Measurements from ENCODE around the gene NUMB.
"Not testable (repeated sequence)": the region's sequence is repeated elsewhere in the genome, so short reads cannot be mapped to it uniquely, and the experiment has no call there.

NUMB gene

DNA sequence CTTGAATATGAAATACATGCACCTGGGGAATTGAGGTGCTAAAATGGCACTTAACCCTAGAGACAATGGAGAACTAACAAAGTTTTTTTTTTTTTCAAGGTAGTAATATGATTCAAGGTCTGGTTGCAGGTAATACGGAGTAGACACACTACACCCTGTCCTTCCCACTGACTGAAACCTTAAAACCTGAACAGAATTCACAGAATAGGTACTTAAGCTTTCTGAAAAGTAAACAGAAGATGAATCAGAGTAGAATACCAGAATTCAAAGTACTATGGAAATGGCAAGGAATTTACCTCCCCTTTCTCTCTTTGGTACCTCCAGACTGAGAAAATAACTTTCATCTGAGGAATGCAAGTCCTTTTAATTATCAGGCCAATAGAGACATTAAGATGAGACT, 133.8 kb downstream of the NUMB start:
- intact Hi-C loops (cut with DNase I): no loop called here
- DNase-seq: no peak

DNA sequence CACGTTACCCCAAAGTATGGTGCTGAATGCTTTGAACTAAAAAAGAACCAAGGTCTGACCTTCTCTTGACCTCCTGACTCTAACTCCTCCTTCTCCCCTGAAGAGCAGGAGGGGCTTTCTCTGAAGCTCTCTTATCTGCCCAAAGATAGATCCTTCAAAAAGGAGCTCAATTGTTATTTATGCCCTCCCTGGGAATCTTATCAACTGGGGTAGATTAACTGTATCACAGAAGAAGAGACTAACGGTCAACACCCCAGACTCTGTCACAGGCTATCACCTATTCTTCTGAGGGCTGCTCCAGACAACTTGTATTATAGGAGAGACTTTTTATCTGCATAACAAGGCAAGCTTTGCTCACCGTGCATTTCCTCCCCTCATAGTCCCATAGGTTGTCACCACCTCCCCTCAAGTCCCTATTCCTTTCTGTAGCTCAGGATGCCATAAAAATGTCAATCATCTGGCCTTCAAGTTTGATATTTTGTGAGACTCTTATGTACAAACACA, 134.4 kb downstream of the NUMB start:
- intact Hi-C loops (cut with DNase I): no loop called here
- DNase-seq: no peak

DNA sequence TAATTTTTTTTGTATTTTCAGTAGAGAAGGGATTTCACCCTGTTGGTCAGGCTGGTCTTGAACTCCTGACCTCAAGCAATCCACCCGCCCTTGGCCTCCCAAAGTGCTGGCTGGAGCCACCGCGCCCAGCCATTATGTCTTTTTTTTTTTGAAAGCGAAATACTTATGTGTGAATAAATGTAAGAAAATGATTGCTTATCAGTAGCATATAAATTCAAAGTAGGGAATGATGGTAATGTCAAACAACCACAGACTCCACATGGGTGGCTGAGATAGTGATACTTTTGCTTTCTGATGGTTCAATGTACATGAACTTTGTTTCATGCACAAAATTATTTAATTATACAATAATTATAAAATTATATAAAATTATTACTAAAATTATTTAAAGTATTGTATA, 145.2 kb downstream of the NUMB start:
- no peak for DNase-seq
- intact Hi-C loops (cut with DNase I): no loop called here

DNA sequence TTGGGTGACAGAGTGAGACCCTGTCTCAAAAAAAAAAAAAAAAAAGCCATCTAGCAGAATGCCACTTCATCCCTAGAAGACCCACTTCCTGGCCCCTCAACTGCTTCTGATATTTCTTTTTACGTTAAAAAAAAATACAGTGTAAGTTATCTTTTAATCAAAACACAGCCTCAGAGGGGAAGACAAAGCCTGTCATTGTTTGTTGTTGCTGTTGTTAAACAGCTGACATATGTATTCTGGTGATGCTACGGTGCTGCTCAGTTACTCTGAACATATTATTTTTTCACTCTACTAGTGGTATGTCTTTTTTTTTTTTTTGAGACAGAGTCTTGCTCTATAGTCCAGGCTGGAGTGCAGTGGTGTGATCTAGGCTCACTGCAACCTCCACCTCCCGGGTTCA, 145.7 kb downstream of the NUMB start:
- no peak for DNase-seq
- intact Hi-C loops (cut with DNase I): no loop called here

DNA sequence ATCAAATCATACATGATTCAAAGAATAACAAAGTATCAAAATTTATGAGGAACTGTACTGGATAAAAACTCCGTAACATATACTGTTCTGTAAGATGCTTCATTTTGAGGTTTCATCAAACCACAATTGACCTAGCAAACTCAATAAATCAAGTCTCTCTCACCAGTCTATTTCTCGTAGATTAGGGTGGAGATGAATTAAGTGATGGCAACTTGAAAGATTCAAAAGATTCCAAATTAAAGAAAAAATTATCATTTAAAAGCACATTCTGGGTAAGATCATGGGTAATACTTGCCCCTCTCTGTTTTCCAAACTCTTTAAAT, 146.7 kb downstream of the NUMB start:
- DNase-seq: no peak
- intact Hi-C loops (cut with DNase I): no loop called here

DNA sequence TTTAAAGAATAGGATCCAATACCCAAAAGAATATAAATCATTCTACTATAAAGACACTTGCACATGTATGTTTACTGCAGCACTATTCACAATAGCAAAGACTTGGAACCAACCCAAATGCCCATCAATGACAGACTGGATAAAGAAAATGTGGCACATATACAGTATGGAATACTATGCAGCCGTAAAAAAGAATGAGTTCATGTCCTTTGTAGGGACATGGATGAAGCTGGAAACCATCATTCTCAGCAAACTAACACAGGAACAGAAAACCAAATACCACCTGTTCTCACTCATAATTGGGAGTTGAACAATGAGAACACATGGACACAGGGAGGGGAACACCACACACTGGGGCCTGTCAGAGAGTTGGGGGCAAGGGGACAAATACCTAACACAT, 149.1 kb downstream of the NUMB start:
- intact Hi-C loops (cut with DNase I); DNase-seq: not testable (repeated sequence)

DNA sequence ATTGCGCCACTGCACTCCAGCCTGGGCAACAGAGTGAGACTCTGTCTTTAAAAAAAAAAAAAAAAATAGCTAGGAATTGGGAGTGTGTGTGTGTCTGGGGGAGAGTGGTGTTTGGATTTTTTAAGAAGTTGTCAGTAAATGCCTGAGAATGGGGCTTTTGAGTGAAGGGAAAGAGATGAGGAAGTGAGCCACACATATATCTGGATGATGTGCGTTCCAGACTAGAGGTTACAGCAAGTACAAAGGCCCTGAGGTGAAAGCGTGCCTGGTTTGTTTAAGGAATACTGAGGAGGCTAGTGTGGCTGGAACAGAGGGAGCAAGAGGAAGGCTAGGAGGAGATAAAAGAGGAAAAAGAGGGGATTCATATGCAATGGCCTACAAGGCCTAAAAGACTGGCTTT, 151.1 kb downstream of the NUMB start:
- no peak for DNase-seq
- intact Hi-C loops (cut with DNase I): no loop called here

DNA sequence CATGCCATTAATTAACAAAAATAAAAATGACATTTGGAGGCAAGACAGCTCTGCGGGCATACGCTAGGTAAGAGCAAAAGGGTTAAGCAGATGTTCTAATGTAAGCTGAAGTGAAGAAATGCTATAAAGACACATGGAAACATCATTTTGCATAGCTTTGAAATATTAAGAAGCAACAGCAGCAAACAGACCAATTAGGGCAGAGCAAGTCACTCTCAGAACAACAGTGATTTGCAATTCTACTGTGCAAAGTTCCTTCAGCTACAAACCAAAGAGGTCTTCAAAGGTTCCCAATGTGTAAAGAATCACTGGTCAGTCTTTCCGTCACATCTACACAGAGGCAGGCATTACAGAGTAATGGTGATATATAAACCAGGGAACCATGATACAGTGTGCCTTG, 152.8 kb downstream of the NUMB start:
- intact Hi-C loops (cut with DNase I): no loop called here
- no peak for DNase-seq

DNA sequence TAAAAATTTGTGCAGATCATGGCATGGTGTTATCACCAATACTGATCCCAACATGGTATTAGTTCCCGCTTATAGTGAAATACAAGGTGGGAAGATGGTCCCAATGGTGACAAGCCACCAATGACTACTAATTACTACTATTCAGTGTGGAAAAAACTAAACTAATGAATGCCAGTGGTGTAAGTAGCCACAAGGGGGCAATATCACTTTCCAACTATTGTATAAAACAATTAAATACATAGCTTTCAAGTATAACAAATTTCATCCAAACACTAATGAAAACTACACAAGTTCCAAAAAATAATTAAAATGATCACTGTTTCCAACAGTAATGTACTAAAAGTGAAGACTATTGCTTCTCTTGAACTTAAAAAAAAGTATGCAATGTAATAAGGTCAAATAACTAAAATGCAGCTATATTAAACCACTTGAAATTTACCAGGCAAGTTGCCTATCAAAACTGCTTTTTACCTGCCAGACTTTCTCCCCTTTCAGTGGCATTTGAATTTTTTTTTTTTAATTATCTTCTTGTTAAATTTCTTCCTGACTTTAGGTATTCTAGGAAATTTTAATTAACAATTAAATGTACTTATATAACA, 163.0 kb downstream of the NUMB start:
- peak in 5 of 42 donors; percentile 9 to 55 (median 45) for DNase-seq
- intact Hi-C loops (cut with DNase I): no loop called here

DNA sequence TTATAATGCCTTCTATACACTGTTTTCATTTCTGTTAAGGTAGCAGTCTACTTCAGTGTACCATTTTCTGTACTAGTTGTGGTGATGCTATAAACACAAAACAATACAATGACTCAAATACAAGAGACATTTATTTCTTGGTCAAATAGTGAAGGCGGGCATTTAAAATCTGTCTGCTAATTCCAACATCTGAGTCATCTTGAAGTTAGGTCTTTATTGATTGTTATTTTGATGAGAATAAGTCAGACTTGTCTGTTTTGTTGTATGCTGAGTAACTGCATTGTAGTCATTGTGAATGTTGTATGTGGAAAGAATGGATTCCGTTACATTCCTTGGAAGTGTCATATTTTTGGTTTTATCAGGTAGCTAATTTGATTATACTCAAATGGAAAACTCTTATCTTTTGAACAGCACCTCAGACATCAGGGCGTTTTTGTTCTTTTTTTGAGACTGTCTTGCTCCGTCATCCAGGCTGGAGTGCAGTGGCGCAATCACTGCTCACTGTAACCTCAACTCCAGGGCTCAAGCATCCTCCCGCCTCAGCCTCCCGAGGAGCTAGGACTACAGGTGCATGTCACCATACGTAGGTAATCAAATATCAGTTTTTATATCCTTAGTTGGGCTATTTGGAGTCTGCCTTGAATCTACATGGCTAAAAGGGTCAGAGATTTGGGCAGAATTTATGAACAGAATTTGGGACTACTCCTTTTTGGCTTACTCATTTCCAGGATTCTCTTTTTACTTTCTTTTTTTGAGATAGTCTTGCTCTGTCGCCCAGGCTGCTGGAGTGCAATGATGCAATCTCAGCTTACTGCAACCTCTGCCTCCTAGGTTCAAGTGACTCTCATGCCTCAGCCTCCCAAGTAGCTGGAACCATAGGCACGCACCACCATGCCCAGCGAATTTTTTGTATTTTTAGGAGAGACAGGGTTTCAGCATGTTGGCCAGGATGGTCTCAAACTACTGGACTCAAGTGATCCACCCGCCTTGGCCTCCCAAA, 164.3 kb downstream of the NUMB start:
- intact Hi-C loops (cut with DNase I): no loop called here
- no peak for DNase-seq

DNA sequence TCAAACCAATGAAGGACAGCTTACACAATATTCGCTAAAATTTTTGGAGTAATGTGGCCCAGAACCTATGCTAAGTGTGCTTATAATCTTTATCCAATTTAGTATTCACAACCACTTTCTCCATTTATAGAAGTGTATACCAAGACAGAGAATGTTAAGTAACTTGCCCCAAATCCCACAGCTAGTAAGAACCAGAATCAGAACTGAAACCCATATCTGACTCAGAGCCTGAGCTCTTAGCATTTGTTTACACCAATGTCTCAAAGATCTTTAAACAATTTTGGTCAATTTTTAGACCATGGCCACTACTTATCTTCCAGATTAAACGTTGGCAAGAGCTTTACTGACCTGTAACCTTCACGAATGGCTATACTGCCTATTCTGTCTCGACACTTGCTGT, 168.1 kb downstream of the NUMB start:
- intact Hi-C loops (cut with DNase I): no loop called here
- no peak for DNase-seq

DNA sequence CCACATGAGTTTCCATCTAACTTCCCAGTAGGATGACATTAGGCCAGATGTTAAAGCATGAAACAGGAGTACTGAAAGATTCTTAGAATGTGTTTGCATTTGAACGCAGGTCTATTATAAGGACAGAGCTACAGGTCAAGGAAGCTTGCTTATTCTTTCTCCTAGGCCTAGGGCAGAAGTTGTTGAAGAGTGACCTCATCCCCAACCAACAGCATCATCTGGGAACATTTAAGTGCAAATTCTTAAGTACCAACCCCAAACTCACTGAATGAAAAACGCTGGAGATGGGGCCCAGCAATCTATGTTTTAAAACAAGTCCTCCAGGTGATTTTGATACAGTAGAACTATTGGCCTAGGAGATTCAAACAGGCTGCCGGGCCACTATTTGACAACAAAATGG, 168.6 kb downstream of the NUMB start:
- intact Hi-C loops (cut with DNase I): loop anchor here (10.0 kb wide), 1 partner anchor 175 kb away; no protein-coding TSS in a partner anchor

DNA sequence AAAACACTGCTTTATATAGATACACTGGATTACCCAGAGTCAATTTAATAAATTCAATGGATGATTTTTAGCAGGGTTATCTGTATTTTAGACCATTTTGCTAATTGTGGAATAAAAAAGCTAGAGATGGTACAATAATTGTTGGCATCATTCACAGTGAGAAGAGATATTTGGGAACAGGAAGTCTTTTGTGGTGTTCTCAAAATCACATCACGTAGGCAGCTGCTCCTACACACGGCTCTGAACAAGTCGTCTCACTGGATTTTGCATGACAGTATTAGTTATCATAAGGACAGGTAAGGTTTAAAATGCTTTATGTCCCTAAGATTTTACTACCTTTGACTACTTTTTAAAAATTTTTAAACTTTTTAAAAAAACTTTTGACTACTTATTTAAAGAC, 169.0 kb downstream of the NUMB start:
- DNase-seq: peak in 20 of 42 donors; percentile 20 to 73 (median 40)

More for the DNA sequence above, 168.6 kb downstream of the NUMB start:
- DNase-seq: no peak

DNA sequence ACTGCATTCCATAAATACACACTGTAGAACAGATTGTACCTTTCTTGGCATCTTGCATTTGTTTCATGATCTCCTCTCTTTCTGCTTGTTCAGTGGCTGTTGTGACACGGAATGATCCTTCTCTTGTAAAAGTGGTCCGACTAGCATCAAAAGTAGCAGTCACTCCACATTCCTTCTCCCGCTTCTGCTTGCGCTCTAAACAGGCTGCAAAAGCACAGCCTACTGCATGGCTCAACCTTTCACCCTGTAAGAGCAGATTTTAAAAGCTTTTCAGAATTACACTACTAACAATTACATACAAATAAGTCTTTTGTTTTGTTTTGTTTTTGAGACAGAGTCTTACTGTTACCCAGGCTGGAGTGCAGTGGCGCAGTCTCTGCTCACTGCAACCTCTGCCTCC, 171.3 kb downstream of the NUMB start:
- DNase-seq: no peak
- intact Hi-C loops (cut with DNase I): loop anchor here (10.0 kb wide), 1 partner anchor 178 kb away; no protein-coding TSS in a partner anchor

More for the DNA sequence above, 169.0 kb downstream of the NUMB start:
- intact Hi-C loops (cut with DNase I): loop anchor here (10.0 kb wide), 1 partner anchor 175 kb away; no protein-coding TSS in a partner anchor

DNA sequence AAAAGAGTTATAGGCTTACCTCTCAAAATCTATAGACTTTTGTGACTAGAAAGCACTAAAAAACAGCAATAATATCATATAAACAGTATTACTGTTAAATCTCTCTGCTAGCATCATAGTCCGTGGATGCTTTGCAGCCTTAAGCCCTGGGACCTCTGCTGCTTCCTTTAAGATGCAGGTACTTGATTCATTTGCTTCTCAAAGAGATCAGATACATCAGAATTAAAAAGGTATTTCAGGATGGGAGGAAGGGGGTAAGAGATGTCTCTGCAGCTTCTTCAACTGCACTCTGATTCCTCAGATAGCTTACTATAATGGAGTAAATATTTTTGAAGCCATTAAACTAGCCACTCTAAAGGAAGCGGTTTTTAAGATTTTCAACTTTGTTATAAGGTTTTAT, 171.7 kb downstream of the NUMB start:
- intact Hi-C loops (cut with DNase I): loop anchor here (10.0 kb wide), 1 partner anchor 178 kb away; no protein-coding TSS in a partner anchor
- no peak for DNase-seq

DNA sequence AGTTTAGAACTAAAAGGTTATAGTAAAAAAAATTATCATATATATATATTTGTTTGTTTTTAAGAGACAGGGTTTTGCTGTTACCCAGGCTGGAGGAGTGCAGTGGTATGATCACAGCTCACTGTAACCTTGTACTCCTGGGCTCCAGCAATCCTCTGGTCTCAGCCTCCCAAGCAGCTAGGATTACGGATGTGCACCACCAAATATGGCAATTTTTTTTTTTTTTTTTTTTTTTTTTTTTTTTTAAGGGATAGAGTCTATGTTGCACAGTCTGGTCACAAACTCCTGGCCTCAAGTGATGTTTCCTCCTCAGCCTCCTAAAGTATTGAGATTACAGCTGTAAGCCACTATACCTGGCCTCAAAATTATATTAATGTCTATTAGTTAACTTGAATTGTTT, 172.4 kb downstream of the NUMB start:
- no peak for DNase-seq
- intact Hi-C loops (cut with DNase I): loop anchor here (10.0 kb wide), 1 partner anchor 179 kb away; no protein-coding TSS in a partner anchor

DNA sequence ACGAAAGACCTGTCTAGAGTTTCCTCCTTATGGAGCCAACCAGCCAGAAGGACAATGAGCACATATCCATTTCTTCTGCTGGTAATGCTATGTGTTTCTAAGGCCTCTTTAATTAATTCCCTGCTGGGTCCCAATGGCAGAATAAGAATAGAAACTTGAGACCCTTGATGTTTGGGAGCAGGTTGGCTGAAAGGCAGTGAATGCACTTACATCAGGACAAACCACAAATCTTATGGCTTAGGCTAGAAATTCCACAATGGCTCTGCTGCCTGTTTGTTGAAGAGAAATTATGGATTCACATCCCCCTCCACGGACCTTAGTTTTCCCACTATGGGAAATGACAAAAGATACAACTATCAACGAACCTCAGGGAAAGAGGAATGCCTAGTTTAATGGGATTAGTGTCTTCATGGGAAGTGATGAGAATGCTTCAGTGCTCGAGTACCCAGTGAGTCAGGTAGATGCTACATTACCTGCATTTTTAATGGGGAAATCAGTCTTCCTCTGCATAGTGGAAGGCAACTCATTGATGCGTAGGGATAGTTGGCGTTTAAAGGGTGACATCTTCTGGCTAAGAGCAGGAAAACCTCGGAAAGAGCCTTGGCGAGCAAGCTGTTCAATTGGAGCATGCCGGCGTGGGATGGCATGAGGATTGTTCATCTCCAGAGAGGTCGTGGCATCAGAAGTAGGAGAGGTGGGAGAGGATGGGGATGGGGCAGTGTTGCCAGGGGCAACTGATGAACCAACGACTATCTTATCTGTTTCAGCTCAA, 174.6 kb downstream of the NUMB start:
- peak in 41 of 42 donors; percentile 18 to 88 (median 60) for DNase-seq
- intact Hi-C loops (cut with DNase I): loop anchor here (10.0 kb wide), 1 partner anchor 181 kb away; no protein-coding TSS in a partner anchor

DNA sequence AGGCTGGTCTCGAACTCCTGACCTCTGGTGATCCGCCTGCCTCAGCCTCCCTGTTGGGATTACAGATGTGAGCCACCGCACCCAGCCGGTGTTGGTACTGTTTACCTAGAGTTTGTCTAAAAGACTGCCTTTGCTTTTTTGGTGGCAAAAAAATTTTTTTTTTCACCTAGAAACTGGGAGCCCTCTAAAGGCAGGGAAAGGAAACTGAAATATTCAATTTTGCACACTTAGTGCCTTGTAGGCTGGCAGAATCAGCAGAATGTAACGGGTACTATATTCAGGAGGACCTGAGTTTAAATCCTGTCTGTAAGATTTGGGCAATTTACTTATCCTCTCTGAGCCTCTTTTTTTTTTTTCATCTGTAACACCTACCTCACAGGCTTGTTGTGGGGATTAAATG, 177.4 kb downstream of the NUMB start:
- no peak for DNase-seq
- intact Hi-C loops (cut with DNase I): loop anchor here (10.0 kb wide), 1 partner anchor 184 kb away; no protein-coding TSS in a partner anchor

DNA sequence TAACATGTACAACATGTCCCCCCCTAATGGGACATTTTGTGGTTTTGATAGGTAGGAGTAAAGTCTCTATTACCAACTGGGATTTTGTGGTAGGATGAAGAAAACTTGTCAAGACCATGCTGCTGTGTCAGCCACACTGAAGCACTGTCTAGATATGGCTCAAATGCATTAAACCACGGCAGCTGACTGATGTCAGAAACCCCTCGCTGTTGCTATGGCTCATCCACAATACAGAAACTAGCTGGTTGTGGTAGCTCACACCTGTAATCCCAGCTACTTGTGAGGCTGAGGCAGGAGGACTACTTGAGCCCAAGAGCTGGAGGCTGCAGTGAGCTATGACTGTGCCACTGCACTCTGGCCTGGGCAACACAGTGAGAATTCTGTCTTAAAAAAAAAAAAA, 181.0 kb downstream of the NUMB start:
- DNase-seq: no peak
- intact Hi-C loops (cut with DNase I): no loop called here
